Stomach (tissue), 4 donors: ENCODE results near the gene VTI1A.

ENCODE experiments used
- CTCF ChIP-seq, 7 experiments: fragments of 450-650 bp in 4 of 7; fragments of 200-600 bp in 3 of 7; sonication (generic) in 3 of 7; IDR thresholded peaks; one replicate each; pipeline ENCODE4 v1.5.1; 2016 to 2019; ENCODE audit warnings: antibody characterized with exemption in 7 of 7, control low read depth in 2 of 7, mild to moderate bottlenecking in 1 of 7
- POLR2A ChIP-seq, 4 donors: fragments of 450-650 bp; IDR thresholded peaks; one replicate each; pipeline ENCODE4 v1.6.1; 2016; ENCODE audit warnings: antibody characterized with exemption in 4 of 4, control low read depth in 2 of 4, mild to moderate bottlenecking in 1 of 4, moderate library complexity in 1 of 4

- no peak for TF ChIP-seq CTCF (IDR thresholded peaks at IDR 0.05)
- TF ChIP-seq POLR2A (IDR thresholded peaks at IDR 0.05) = no peak
Observed at GRCh38 chr10:112763916-112764520, 317.0 kb downstream of the VTI1A start.
